Endothelial cell of umbilical vein (primary cell): ENCODE measurements around the gene CALCR. TPM values are rescaled to one million over a fixed set of nuclear protein-coding genes. Genes with fewer than 3 reads are reported as not detected.

Experiments used
- BruUV-seq: library from RNA; stranded (reverse); fragments of 400-500 nt; replicated peaks from 2 replicates; lab custom pipeline; 2021; lab: Mats Ljungman, UMichigan
- CTCF ChIA-PET: fragments of 300-600, 350-600 bp; sonication (Branson Sonifier 250); formaldehyde crosslinking; loops from one replicate; lab custom pipeline; 2021; ENCODE audit warnings: antibody characterized with exemption, inconsistent platforms; lab: Charles Lee
- POLR2A ChIA-PET: fragments of 300-600, 350-600 bp; sonication (Branson Sonifier 250); formaldehyde crosslinking; loops from one replicate; lab custom pipeline; 2021; ENCODE audit warnings: antibody characterized with exemption, inconsistent platforms; lab: Charles Lee
- DNase-seq: peaks from one replicate; pipeline ENCODE4 v3.0.0-alpha.2; 2011; ENCODE audit warnings: low read depth, low spot score
- FAIRE-seq: peaks from 2 replicates; lab custom pipeline; 2011; peaks lifted over from hg19 to GRCh38; lab: Jason Lieb, UNC
- H2AFZ ChIP-seq: 2 replicates; pipeline ENCODE4 v1.6.0; 2012; ENCODE audit warnings: low read depth, low read length, control low read depth, inconsistent platforms
- H3K27ac ChIP-seq: 2 replicates; pipeline ENCODE4 v1.5.1; 2011; ENCODE audit warnings: low read depth, mild to moderate bottlenecking, control low read depth, low read length, moderate library complexity; ENCODE audit not compliant: insufficient read depth
- H3K27me3 ChIP-seq, 2 experiments: 2 replicates each; pipeline versions ENCODE4 v1.6.0 to v1.6.1; 2011; ENCODE audit warnings: low read length in 2 of 2, mixed read lengths in 1 of 2; ENCODE audit not compliant: control insufficient read depth in 2 of 2, insufficient read depth in 2 of 2
- H3K36me3 ChIP-seq, 2 experiments: 2 replicates in 1 of 2; 3 replicates in 1 of 2; pipeline ENCODE4 v1.5.1; 2011; ENCODE audit warnings: low read length in 2 of 2, mild to moderate bottlenecking in 1 of 2, moderate library complexity in 1 of 2; ENCODE audit not compliant: control insufficient read depth in 2 of 2, insufficient read depth in 2 of 2; ENCODE audit errors: extremely low read depth in 1 of 2
- H3K4me1 ChIP-seq: 3 replicates; pipeline ENCODE4 v1.5.1; 2011; ENCODE audit warnings: mild to moderate bottlenecking, low read length; ENCODE audit not compliant: control insufficient read depth, insufficient read depth; ENCODE audit errors: extremely low read depth
- H3K4me2 ChIP-seq: 2 replicates; pipeline ENCODE4 v1.6.1; 2011; ENCODE audit warnings: low read length, control low read depth, mixed read lengths; ENCODE audit not compliant: insufficient read depth
- H3K4me3 ChIP-seq, 3 experiments: fragments of 200-600 bp in 1 of 3; sonication (generic), shearing (Covaris generic) in 1 of 3; replicated peaks in 1 of 3; 2 replicates each; pipeline ENCODE4 v1.5.1; 2011 to 2016; ENCODE audit warnings: control low read depth in 3 of 3, low read length in 3 of 3, mild to moderate bottlenecking in 2 of 3, inconsistent platforms in 1 of 3, low read depth in 1 of 3, moderate library complexity in 1 of 3; ENCODE audit not compliant: insufficient read depth in 1 of 3
- H3K79me2 ChIP-seq: 2 replicates; pipeline ENCODE4 v1.6.0; 2012; ENCODE audit warnings: low read length, inconsistent platforms; ENCODE audit not compliant: control insufficient read depth, insufficient read depth
- H3K9ac ChIP-seq: replicated peaks from 2 replicates; pipeline ENCODE3; 2011; ENCODE audit warnings: low read length, control low read depth; ENCODE audit not compliant: insufficient read depth; ENCODE audit errors: extremely low read depth
- H3K9me1 ChIP-seq: replicated peaks from 3 replicates; pipeline ENCODE4 v1.6.0; 2011; ENCODE audit warnings: mild to moderate bottlenecking, low read length; ENCODE audit not compliant: control insufficient read depth, insufficient read depth; ENCODE audit errors: extremely low read depth
- H3K9me3 ChIP-seq: replicated peaks from 2 replicates; pipeline ENCODE4 v1.5.1; 2012; ENCODE audit warnings: low read length, inconsistent platforms; ENCODE audit not compliant: control insufficient read depth, insufficient read depth
- H4K20me1 ChIP-seq: replicated peaks from 2 replicates; pipeline ENCODE3; 2011; ENCODE audit warnings: mild to moderate bottlenecking, low read length; ENCODE audit not compliant: control insufficient read depth, insufficient read depth; ENCODE audit errors: extremely low read depth
- CTCF ChIP-seq, 2 donors: IDR thresholded peaks; 1 replicate in 1 of 2; 2 replicates in 1 of 2; pipeline ENCODE4 v1.5.1; 2011; ENCODE audit warnings: low read length in 2 of 2, mild to moderate bottlenecking in 2 of 2, moderate library complexity in 2 of 2, control low read depth in 1 of 2, inconsistent platforms in 1 of 2, low read depth in 1 of 2; ENCODE audit not compliant: insufficient read depth in 1 of 2; ENCODE audit errors: extremely low read depth in 1 of 2
- EZH2 ChIP-seq: IDR thresholded peaks from 2 replicates; pipeline ENCODE4 v1.6.1; 2012; ENCODE audit warnings: borderline replicate concordance, low read depth, mild to moderate bottlenecking, moderate library complexity, low read length, inconsistent platforms; ENCODE audit not compliant: severe bottlenecking
- FOS ChIP-seq: IDR thresholded peaks from 2 replicates; pipeline ENCODE4 v1.6.1; 2011; ENCODE audit warnings: mild to moderate bottlenecking, low read length, moderate library complexity, borderline replicate concordance; ENCODE audit not compliant: insufficient read depth
- GATA2 ChIP-seq: IDR thresholded peaks from 2 replicates; pipeline ENCODE4 v1.7.0; 2011; ENCODE audit warnings: low read depth, mild to moderate bottlenecking, moderate library complexity, mixed read lengths, low read length; ENCODE audit not compliant: insufficient read length, insufficient read depth
- JUN ChIP-seq: IDR thresholded peaks from 2 replicates; pipeline ENCODE4 v1.6.1; 2011; ENCODE audit warnings: borderline replicate concordance, low read depth; ENCODE audit not compliant: insufficient read length, insufficient read depth
- MAX ChIP-seq: IDR thresholded peaks from 2 replicates; pipeline ENCODE4 v1.6.1; 2011; ENCODE audit not compliant: insufficient read depth, insufficient read length
- MYC ChIP-seq: IDR thresholded peaks from one replicate; pipeline ENCODE4 v1.6.1; 2011; ENCODE audit warnings: mild to moderate bottlenecking, low read depth, low read length
- POLR2A ChIP-seq: IDR thresholded peaks from 2 replicates; pipeline ENCODE4 v1.6.1; 2012; ENCODE audit warnings: low read depth, mild to moderate bottlenecking, control low read depth, low read length
- POLR2AphosphoS5 ChIP-seq: IDR thresholded peaks from 2 replicates; pipeline ENCODE4 v1.6.1; 2012; ENCODE audit warnings: low read depth, mild to moderate bottlenecking, control low read depth, low read length, moderate library complexity; ENCODE audit not compliant: insufficient read depth
- dilution Hi-C: fragments of 300-500 bp; cut with MboI; formaldehyde crosslinking; loops from one replicate; pipeline ENCODE4 v1.15.0; 2019; ENCODE audit warnings: low sequenced_read_pairs; ENCODE audit not compliant: extremely low pct_ligation_motif_present
- intact Hi-C: fragments of 100-400 bp; cut with micrococcal nuclease; formaldehyde crosslinking; loops from one replicate; pipeline ENCODE4 v1.10.0; 2022
- polyA plus RNA-seq, 4 experiments: library from polyadenylated mRNA; depleted of rRNA in 3 of 4; stranded (reverse) in 3 of 4; unstranded in 1 of 4; fragments of >200 nt; gene quantifications; 2 replicates each; pipeline versions ENCODE4 v1.2.1 to v1.2.3, GENCODE V29; 2011 to 2012; ENCODE audit warnings: missing spikeins in 1 of 4
- total RNA-seq: library from RNA; stranded (reverse); gene quantifications from 2 replicates; pipeline ENCODE4 v1.2.3, GENCODE V29; 2021

CALCR gene
- total and polyA plus RNA-seq, 2 donors (not counting 3 experiments of a cell fraction or from before 2014, with no cell fraction given) = not detected

- POLR2A ChIA-PET = no interaction called here
- Histone ChIP-seq H2AFZ (no peak overlapping the region), H3K27ac (no peak overlapping the region), H3K4me2 (no peak overlapping the region), H3K9ac (no peak overlapping the region), H3K4me1 (no peaks in the 10 kb centered on the region), H4K20me1 (no peaks in the 10 kb centered on the region), H3K9me1 (no peaks in the 10 kb centered on the region), H3K79me2 (no peaks in the 10 kb centered on the region), H3K27me3 (peaks cover 4 to 13% of the 10 kb centered on the region in 2 experiments), H3K36me3 (no peaks in the 10 kb centered on the region), H3K9me3 (no peaks in the 10 kb centered on the region), H3K4me3 (no peak overlapping the region)
- DNase-seq (no peak), FAIRE-seq (no peak)
- no TSS peak for BruUV-seq
- dilution Hi-C loops = no loop called here
- CTCF ChIA-PET = interaction anchor here (2.2 kb wide), 1 partner anchor 16 kb away, joined by 15 read pairs; no protein-coding TSS in a partner anchor
- TF ChIP-seq CTCF (IDR thresholded peaks at IDR 0.05; ENCODE audit: extremely low read depth in 1 of 2, insufficient read depth in 1 of 2, low read depth in 1 of 2, low read length in 2 of 2) (no peak), MAX (no peak), JUN (no peak), POLR2AphosphoS5 (no peak), EZH2 (no peak), GATA2 (no peak), POLR2A (no peak), FOS (no peak), MYC (no peak)
- intact Hi-C loops = no loop called here
Observed at GRCh38 chr7:93566876-93567275, 7.6 kb downstream of the CALCR start.
